ENCODE measurements around the gene VARS2. TPM values are rescaled to one million over a fixed set of nuclear protein-coding genes. Genes with fewer than 3 reads are reported as not detected.
A peak's percentile ranks its signal among the peaks of the same experiment; 100 is the strongest.

The VARS2 gene
- total and polyA plus RNA-seq, 5 donors from 2014 or later = 12.9 to 20.7 (median 17.6) TPM

- no peaks in the 10 kb centered on the region for H3K9me3 ChIP-seq (ENCODE audit: control insufficient read depth in 2 of 2, low read length in 2 of 2)
- peaks cover 5% of the 10 kb centered on the region for H3K27me3 ChIP-seq (ENCODE audit: control insufficient read depth, insufficient read depth, low read length)
- no peak overlapping the region for H3K27ac ChIP-seq (ENCODE audit: insufficient read depth, low read length, poor library complexity, severe bottlenecking)
- peaks cover 0 to 35% (median 12%) of the 10 kb centered on the region in 4 donors for H3K4me1 Mint-ChIP-seq
- ATAC-seq (ENCODE audit: low read depth in 2 of 2) = no peak
- peak overlapping the region in 1 of 3 donors; percentile 6 for H3K27ac Mint-ChIP-seq
- peaks cover 0 to 2% (median 0%) of the 10 kb centered on the region in 7 donors for H3K9me3 Mint-ChIP-seq
- H3K36me3 Mint-ChIP-seq = peaks cover 10% of the 10 kb centered on the region
- H3K4me1 ChIP-seq (ENCODE audit: control insufficient read depth, insufficient read depth, low read length, poor library complexity, severe bottlenecking) = peaks cover 31% of the 10 kb centered on the region
- H3K4me3 Mint-ChIP-seq = peak overlapping the region in 2 of 4 donors; percentile 37 to 66
- H3K4me3 ChIP-seq (ENCODE audit: low read depth, low read length) = no peak overlapping the region
- peaks cover 19% of the 10 kb centered on the region for H3K27me3 Mint-ChIP-seq
- H3K36me3 ChIP-seq (ENCODE audit: control insufficient read depth, insufficient read depth, low read length) = peaks cover 3% of the 10 kb centered on the region
- no peak for DNase-seq
These were observed 27.2 kb upstream of the VARS2 start for GRCh38 chr6:30886897-30887255.

GRCh38 chr6:30887901-30888815, 25.9 kb upstream of the VARS2 start:
- peaks cover 29% of the 10 kb centered on the region for H3K4me1 ChIP-seq (ENCODE audit: control insufficient read depth, insufficient read depth, low read length, poor library complexity, severe bottlenecking)
- DNase-seq = no peak

GRCh38 chr6:30888816-30889495, 25.1 kb upstream of the VARS2 start:
- no peak overlapping the region for H3K27ac ChIP-seq (ENCODE audit: insufficient read depth, low read length, poor library complexity, severe bottlenecking)
- no peaks in the 10 kb centered on the region for H3K9me3 ChIP-seq (ENCODE audit: control insufficient read depth in 2 of 2, low read length in 2 of 2)
- H3K27me3 ChIP-seq (ENCODE audit: control insufficient read depth, insufficient read depth, low read length) = peaks cover 5% of the 10 kb centered on the region
- H3K4me3 ChIP-seq (ENCODE audit: low read depth, low read length) = no peak overlapping the region
- H3K4me1 Mint-ChIP-seq = peaks cover 0 to 24% (median 6%) of the 10 kb centered on the region in 4 donors
- H3K4me1 ChIP-seq (ENCODE audit: control insufficient read depth, insufficient read depth, low read length, poor library complexity, severe bottlenecking) = peaks cover 21% of the 10 kb centered on the region
- H3K27ac Mint-ChIP-seq = no peak overlapping the region
- peaks cover 3% of the 10 kb centered on the region for H3K36me3 ChIP-seq (ENCODE audit: control insufficient read depth, insufficient read depth, low read length)
- H3K27me3 Mint-ChIP-seq = peaks cover 14% of the 10 kb centered on the region
- H3K36me3 Mint-ChIP-seq = peaks cover 14% of the 10 kb centered on the region
- no peak for ATAC-seq (ENCODE audit: low read depth in 2 of 2)
- DNase-seq = no peak
- H3K9me3 Mint-ChIP-seq = no peaks in the 10 kb centered on the region
- H3K4me3 Mint-ChIP-seq = no peak overlapping the region

More at GRCh38 chr6:30887901-30888815, 25.9 kb upstream of the VARS2 start:
- no peaks in the 10 kb centered on the region for H3K9me3 ChIP-seq (ENCODE audit: control insufficient read depth in 2 of 2, low read length in 2 of 2)
- peaks cover 3% of the 10 kb centered on the region for H3K36me3 ChIP-seq (ENCODE audit: control insufficient read depth, insufficient read depth, low read length)
- Mint-ChIP-seq H3K9me3 (peaks cover 0 to 2% (median 0%) of the 10 kb centered on the region in 7 donors), H3K4me3 (peak overlapping the region in 1 of 4 donors; percentile 37), H3K36me3 (peaks cover 14% of the 10 kb centered on the region), H3K4me1 (peaks cover 0 to 31% (median 10%) of the 10 kb centered on the region in 4 donors), H3K27me3 (peaks cover 16% of the 10 kb centered on the region), H3K27ac (no peak overlapping the region)
- H3K27me3 ChIP-seq (ENCODE audit: control insufficient read depth, insufficient read depth, low read length) = peaks cover 5% of the 10 kb centered on the region
- H3K4me3 ChIP-seq (ENCODE audit: low read depth, low read length) = no peak overlapping the region
- ATAC-seq (ENCODE audit: low read depth in 2 of 2) = no peak
- no peak overlapping the region for H3K27ac ChIP-seq (ENCODE audit: insufficient read depth, low read length, poor library complexity, severe bottlenecking)

- no peak overlapping the region for H3K4me3 ChIP-seq (ENCODE audit: low read depth, low read length)
- peaks cover 5% of the 10 kb centered on the region for H3K27me3 ChIP-seq (ENCODE audit: control insufficient read depth, insufficient read depth, low read length)
- Mint-ChIP-seq H3K27me3 (peaks cover 14% of the 10 kb centered on the region), H3K27ac (no peak overlapping the region), H3K4me1 (peaks cover 0 to 24% (median 6%) of the 10 kb centered on the region in 4 donors), H3K9me3 (no peaks in the 10 kb centered on the region), H3K4me3 (no peak overlapping the region), H3K36me3 (peaks cover 15% of the 10 kb centered on the region)
- no peak for DNase-seq
- no peak for ATAC-seq (ENCODE audit: low read depth in 2 of 2)
- H3K36me3 ChIP-seq (ENCODE audit: control insufficient read depth, insufficient read depth, low read length) = peaks cover 3% of the 10 kb centered on the region
- H3K4me1 ChIP-seq (ENCODE audit: control insufficient read depth, insufficient read depth, low read length, poor library complexity, severe bottlenecking) = peaks cover 20% of the 10 kb centered on the region
- H3K27ac ChIP-seq (ENCODE audit: insufficient read depth, low read length, poor library complexity, severe bottlenecking) = no peak overlapping the region
- H3K9me3 ChIP-seq (ENCODE audit: control insufficient read depth in 2 of 2, low read length in 2 of 2) = no peaks in the 10 kb centered on the region
These were observed 24.5 kb upstream of the VARS2 start for GRCh38 chr6:30889496-30889885.

- peaks cover 0 to 19% (median 6%) of the 10 kb centered on the region in 4 donors for H3K4me1 Mint-ChIP-seq
- Histone ChIP-seq H3K27me3 (ENCODE audit: control insufficient read depth, insufficient read depth, low read length) (peaks cover 5% of the 10 kb centered on the region), H3K4me1 (ENCODE audit: control insufficient read depth, insufficient read depth, low read length, poor library complexity, severe bottlenecking) (peaks cover 14% of the 10 kb centered on the region), H3K36me3 (ENCODE audit: control insufficient read depth, insufficient read depth, low read length) (peaks cover 3% of the 10 kb centered on the region), H3K27ac (ENCODE audit: insufficient read depth, low read length, poor library complexity, severe bottlenecking) (no peak overlapping the region), H3K4me3 (ENCODE audit: low read depth, low read length) (no peak overlapping the region), H3K9me3 (ENCODE audit: control insufficient read depth in 2 of 2, low read length in 2 of 2) (no peaks in the 10 kb centered on the region)
- H3K4me3 Mint-ChIP-seq = no peak overlapping the region
- DNase-seq (no peak), ATAC-seq (ENCODE audit: low read depth in 2 of 2) (no peak)
- H3K27ac Mint-ChIP-seq = peak overlapping the region in 1 of 3 donors; percentile 36
- H3K27me3 Mint-ChIP-seq = peaks cover 10% of the 10 kb centered on the region
- no peaks in the 10 kb centered on the region for H3K9me3 Mint-ChIP-seq
- H3K36me3 Mint-ChIP-seq = peaks cover 21% of the 10 kb centered on the region
These were observed 24.0 kb upstream of the VARS2 start for GRCh38 chr6:30889921-30890645.

GRCh38 chr6:30890646-30891449, 23.2 kb upstream of the VARS2 start:
- Histone ChIP-seq H3K36me3 (ENCODE audit: control insufficient read depth, insufficient read depth, low read length) (peaks cover 3% of the 10 kb centered on the region), H3K4me1 (ENCODE audit: control insufficient read depth, insufficient read depth, low read length, poor library complexity, severe bottlenecking) (peaks cover 7% of the 10 kb centered on the region), H3K4me3 (ENCODE audit: low read depth, low read length) (no peak overlapping the region), H3K27me3 (ENCODE audit: control insufficient read depth, insufficient read depth, low read length) (no peaks in the 10 kb centered on the region), H3K27ac (ENCODE audit: insufficient read depth, low read length, poor library complexity, severe bottlenecking) (no peak overlapping the region), H3K9me3 (ENCODE audit: control insufficient read depth in 2 of 2, low read length in 2 of 2) (no peaks in the 10 kb centered on the region)
- ATAC-seq (ENCODE audit: low read depth in 2 of 2) (no peak), DNase-seq (no peak)
- Mint-ChIP-seq H3K4me1 (peaks cover 0 to 12% (median 3%) of the 10 kb centered on the region in 4 donors), H3K9me3 (no peaks in the 10 kb centered on the region), H3K36me3 (peaks cover 26% of the 10 kb centered on the region), H3K27me3 (peaks cover 4% of the 10 kb centered on the region), H3K4me3 (no peak overlapping the region), H3K27ac (no peak overlapping the region)

GRCh38 chr6:30891450-30891723, 22.7 kb upstream of the VARS2 start:
- no peak overlapping the region for H3K4me3 Mint-ChIP-seq
- Histone ChIP-seq H3K27ac (ENCODE audit: insufficient read depth, low read length, poor library complexity, severe bottlenecking) (no peak overlapping the region), H3K4me3 (ENCODE audit: low read depth, low read length) (no peak overlapping the region), H3K4me1 (ENCODE audit: control insufficient read depth, insufficient read depth, low read length, poor library complexity, severe bottlenecking) (peaks cover 2% of the 10 kb centered on the region), H3K9me3 (ENCODE audit: control insufficient read depth in 2 of 2, low read length in 2 of 2) (no peaks in the 10 kb centered on the region), H3K36me3 (ENCODE audit: control insufficient read depth, insufficient read depth, low read length) (peaks cover 3% of the 10 kb centered on the region), H3K27me3 (ENCODE audit: control insufficient read depth, insufficient read depth, low read length) (no peaks in the 10 kb centered on the region)
- DNase-seq (no peak), ATAC-seq (ENCODE audit: low read depth in 2 of 2) (no peak)
- H3K4me1 Mint-ChIP-seq = peaks cover 0 to 6% (median 1%) of the 10 kb centered on the region in 4 donors
- peaks cover 29% of the 10 kb centered on the region for H3K36me3 Mint-ChIP-seq
- peaks cover 4% of the 10 kb centered on the region for H3K27me3 Mint-ChIP-seq
- H3K27ac Mint-ChIP-seq = no peak overlapping the region
- no peaks in the 10 kb centered on the region for H3K9me3 Mint-ChIP-seq
